DMS53 treated with DMSO at 0.1 percent for 48 hours (cell line): ENCODE results near the gene PEAK1.

ENCODE experiments used
- DNase-seq: peaks from one replicate; lab custom pipeline; 2025; ENCODE audit not compliant: unreplicated experiment; lab: John Stamatoyannopoulos, UW

The PEAK1 gene

DNA sequence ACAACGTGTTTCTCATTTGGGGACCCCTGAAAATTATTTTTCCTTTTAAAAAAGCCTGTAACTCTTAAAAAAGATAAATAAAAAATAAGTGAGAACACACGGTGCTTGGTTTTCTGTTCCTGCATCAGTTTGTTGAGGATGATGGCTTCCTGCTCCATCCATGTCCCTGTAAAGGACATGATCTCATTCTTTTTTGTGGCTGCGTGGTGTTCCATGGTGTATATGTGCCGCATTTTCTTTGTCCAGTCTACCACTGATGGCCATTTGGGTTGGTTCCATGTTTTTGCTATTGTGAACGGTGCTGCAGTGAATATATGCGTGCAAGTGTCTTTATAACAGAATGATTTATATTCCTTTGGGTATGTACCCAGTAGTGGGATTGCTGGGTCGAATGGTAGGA lies 351.3 kb downstream of the PEAK1 start:
- DNase-seq, result no peak

DNA sequence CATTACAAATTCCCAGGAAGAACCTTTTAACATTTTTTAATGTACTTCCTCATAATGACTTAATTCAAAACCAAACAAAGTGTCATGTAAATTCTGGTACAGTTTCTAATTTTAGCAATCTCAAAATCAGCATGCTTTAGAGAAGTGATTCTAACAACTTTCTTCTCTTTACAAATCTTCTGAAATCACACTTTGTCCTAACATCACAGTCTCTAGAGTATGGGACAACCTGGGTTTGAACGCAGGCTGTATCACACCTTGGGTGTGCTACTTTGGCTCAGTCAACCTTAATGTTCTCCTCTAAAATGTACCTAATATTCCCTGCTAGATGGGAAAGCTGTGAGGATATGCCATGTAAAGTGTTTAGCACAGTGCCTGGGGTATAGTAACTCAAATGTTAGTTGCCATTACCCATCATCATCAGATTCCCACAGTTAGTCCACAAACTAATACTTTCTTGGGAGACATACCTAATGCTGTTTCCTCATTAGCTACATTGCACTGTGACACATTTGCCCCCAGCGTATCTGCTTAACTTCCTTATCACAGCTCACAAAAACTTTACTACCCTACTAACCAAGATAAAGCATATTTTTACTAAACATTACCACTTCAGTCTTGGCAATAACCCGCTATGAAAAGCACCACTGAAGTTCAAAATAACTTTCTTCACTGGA lies 352.1 kb downstream of the PEAK1 start:
- DNase-seq, result no peak

DNA sequence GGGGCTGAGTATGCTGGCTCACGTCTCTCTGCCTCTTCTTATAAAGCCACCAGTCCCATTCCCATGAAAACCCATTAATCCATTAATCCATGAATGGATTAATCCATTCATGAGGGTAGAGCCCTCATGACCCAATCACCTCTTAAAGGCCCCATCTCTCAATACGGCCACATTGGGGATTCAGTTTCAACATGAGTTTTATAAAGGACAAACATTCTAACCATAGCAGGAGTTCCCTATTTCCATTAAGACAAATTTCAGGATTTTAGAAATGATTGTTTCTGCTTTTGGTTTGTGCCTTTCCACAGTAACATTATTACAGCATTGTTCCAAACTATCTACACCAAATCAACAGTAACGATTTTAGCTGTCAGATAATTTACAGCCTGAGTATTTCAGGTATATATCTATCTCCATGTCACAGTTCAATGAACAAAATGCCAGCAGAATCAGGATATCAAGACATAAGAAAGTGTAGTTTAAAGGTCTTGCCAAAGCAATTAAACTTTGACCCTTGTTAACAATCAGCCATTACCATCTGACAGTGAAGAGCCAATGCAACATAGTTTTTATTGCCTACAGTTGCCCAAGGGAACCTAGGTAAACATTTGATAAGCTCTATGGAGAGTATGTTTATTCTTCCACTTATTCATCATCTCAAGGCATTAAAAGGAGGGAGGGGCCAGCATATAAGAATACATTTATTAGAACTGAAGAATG lies 352.8 kb downstream of the PEAK1 start:
- DNase-seq, result no peak

DNA sequence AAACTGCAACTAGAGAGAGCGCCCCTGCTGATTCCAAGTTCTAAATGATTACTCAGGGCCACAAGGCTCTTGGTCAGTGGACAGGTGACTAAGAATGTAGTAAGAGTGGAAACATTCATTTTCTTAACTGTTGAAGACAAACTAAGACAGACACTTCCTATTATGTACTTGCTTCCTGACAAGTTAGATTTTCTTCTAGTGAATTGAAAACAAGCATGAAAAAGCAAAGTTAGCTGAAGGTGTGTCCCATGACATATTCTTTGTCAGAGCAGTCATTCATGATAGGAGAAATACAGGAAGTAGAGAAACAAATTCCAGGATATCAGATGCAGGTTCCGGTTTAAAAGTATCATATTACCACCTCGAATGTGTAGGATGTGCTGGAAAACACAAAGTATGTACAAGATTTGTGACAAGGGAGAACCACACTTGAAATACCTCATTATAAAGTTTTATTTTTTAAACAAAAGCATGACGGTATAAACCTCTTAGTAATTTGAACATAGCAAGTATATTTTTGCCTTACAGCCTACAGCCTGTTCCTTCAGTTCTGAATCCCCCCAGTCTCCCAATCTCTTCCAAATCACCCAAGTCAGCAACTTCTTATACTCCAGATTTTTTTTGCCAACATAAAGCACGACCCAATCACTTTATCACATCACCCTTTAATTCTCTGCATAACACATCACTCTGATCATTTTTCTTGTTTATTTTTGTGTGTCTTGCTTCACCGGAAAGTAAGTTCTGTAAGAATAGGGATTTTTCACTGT lies 355.2 kb downstream of the PEAK1 start:
- DNase-seq, result no peak

DNA sequence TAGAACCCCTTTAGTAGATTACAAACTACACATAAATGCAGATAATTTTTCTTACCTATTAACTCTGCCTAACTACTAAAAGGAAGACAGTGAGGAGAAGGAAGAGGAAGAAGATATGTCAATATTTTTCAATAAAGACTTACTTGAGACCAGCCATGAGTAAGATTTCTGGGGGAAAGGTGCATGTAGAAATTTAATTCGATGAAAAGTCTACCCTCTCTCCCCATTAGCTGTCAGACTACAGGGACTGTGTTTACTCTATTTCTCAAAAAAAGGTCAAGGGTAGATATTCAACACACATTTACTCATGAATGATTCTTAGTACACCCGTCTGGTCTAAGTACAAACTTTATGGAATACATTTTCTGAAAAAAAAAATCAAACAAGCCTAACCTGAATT lies 355.8 kb downstream of the PEAK1 start:
- no peak for DNase-seq

DNA sequence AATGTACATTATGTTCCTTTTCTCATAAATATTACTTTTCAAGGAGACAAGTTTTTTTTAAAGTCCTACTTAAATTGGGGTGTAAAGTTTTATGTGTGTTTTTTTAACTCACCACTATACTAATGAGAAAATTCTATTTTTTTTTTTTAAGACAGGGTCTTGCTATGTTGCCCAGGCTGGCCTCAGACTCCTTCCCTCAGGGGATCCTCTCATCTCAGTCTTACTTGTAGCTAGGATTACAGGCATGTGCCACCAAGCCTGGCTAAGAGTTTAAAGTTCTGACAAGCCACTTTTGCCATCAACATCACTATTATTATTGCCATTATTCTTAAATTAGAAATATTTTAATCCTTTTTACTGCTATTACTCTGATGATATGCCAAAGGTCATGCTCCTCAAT lies 356.7 kb downstream of the PEAK1 start:
- DNase-seq, result no peak

DNA sequence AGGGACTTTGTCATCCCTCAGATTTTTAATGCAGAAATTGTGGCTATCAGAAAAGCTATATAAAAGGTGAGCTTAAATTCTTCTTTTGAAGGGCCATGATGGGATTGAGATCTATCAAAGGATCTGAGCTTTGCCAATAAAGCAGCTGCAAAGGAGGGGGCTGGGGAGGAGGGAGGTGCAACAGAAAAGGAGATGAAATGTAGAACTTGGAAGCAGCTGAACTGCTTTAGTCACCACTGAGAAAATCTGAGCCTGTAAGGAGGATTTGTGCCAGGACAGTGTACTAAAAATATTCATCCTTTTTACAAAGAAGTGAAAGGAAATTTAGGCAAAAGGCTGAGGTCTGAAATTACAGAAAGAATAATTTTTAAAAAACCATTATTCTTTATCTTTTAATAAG lies 359.4 kb downstream of the PEAK1 start:
- DNase-seq, result no peak

DNA sequence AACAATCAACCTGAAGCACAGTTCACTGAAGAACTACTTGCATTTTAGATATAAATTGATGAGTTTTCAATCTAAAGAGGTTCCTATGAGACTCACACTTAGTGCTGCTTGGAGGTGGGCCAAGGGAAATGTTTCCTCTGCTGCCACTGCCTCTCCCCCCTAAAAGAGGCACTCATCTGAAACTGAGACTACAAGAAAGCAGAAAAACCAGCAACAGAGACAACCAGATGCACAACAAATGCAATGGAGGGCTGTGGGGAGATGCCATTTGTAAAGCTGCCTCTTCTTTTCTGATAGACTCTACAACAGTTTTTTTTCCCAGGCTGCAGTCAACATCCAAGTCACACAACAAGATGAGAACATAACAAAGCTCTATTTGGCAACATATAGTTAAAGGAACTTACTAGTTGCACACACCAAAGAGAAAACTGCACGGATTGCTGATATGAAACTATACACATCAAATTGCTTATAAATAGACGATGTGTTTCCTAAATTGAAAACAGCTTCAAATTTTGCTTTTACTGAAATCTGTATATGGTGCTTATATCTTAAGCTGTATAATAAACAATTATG lies 360.0 kb downstream of the PEAK1 start:
- no peak for DNase-seq

DNA sequence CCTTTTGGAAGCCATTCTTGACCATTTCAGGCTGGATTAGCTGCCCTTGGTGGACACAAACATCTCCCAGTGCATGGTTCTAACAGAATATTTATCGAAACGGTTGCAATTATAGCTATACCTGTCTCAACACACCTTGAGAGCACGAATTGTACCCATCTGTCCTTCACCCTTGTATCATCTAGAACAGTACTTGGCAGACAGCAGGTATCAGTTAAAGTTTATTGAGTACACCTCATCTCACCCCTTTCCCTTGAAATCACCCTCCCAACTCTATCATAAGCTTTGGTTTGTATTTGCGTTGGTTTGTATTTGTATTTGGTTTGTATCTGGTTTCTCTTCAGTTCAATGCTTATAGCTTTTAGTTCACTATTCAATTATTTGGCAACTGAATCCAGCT lies 361.4 kb downstream of the PEAK1 start:
- no peak for DNase-seq

DNA sequence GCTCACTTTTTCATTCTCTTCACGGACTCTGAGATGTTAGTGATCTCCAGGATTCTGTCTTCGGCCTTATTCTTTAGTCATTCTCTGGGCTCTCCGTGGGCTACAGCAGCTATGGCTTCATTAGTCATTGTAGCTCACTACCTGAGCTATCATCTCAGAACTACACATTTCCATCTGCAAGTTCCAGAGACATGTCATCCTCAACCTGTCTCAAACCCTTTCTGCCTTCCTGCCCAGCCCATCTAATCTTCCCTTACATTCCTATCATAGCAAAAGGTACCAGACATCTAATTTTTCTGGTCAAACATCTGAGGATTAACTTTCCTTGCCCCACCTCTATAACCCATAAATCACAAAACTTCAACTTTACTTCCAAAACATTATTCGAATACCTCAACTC lies 362.2 kb downstream of the PEAK1 start:
- DNase-seq, result no peak

DNA sequence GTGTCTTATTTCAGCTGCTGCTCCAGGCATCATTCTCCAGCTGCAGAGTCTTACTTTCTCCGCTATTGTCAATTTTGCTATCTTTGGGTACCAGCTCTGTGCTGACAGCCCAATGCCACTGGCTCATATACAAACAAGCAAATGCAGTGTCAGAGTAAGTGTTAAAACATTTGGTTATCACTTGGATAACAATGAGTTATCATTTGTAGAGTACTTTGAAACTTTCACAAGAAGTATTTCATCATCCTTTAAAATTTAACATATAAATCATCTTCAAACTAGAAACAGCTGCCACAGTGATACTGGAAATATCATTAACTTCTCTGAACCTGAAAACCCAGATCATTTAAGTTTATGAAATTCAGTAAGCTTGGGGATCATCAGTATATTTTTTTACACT lies 362.8 kb downstream of the PEAK1 start:
- no peak for DNase-seq

DNA sequence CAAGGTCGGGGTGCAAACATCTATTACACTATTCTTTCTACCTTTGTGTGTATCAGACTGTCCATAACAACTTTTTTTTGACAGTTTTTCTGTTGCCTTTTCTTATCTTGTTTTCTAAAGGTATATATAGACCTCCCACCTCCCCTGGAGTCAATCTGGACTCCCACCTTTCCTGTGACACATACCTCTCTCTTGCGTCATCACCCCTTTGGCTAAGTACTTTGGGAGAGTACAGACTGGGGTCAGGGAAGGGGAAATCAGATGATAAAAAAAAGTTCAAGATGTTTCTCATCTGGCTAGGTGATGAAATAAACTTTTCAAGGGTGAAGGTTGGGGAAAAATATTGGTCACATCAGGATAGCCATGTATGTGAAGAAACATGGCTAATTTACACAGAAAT lies 366.2 kb downstream of the PEAK1 start:
- DNase-seq, result no peak

DNA sequence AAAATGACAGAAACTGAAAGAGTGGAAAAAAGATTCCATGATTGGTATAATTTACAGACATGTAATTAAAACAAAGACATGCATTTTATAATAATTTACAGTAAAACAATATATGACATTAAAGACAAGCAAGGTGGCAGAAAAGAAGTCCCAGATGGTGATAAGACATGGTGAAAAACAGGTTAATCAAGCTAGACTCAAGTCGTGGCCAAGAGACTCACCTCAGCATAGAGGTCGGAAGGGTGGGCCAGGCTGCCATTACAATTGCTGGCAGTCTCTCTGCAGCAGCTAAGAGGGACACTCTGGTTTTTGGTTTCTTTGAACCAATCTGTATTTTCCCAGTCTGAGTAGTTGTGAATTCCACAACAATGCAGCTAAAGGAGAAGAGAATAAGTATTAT lies 367.3 kb downstream of the PEAK1 start:
- DNase-seq, result no peak
